SU-DHL-6 (cell line): ENCODE data around the gene ZNF483.

Experiments
- CTCF ChIP-seq: fragments of 200-600 bp; sonication (generic); IDR thresholded peaks from one replicate; pipeline ENCODE4 v1.5.1; 2017; ENCODE audit warnings: antibody characterized with exemption, mild to moderate bottlenecking, low read length, moderate library complexity; ENCODE audit not compliant: insufficient read depth, poor library complexity, severe bottlenecking
- EZH2phosphoT487 ChIP-seq: fragments of 200-600 bp; sonication (generic), shearing (Covaris generic); conservative IDR thresholded peaks from 2 replicates; pipeline ENCODE4 v1.6.1; 2018; ENCODE audit warnings: mild to moderate bottlenecking, antibody characterized with exemption, low read length, moderate library complexity, mixed read lengths

- TF ChIP-seq CTCF (no peak), EZH2phosphoT487 (no peak)
Measured at GRCh38 chr9:111566234-111566633, 41.3 kb downstream of the ZNF483 start.
